PFSK-1 (cell line): Measurements from ENCODE around the gene PGAP3.

ENCODE experiments used
- FOXP2 ChIP-seq: optimal IDR thresholded peaks from 2 replicates; pipeline ENCODE3; 2011; ENCODE audit warnings: borderline replicate concordance, control low read depth, inconsistent platforms; ENCODE audit not compliant: insufficient read depth; ENCODE audit errors: extremely low read length, extremely low read depth
- TAF1 ChIP-seq: IDR thresholded peaks from 2 replicates; pipeline ENCODE4 v1.6.1; 2012; ENCODE audit warnings: low read length, control low read depth, borderline replicate concordance; ENCODE audit not compliant: insufficient read depth
- TF ChIP-seq, protein P1 (sequence below), 2 experiments: IDR thresholded peaks; 2 replicates each; pipeline versions ENCODE4 v1.6.1 to v1.8.0; 2011 to 2012; ENCODE audit warnings: low read depth in 2 of 2, low read length in 2 of 2, control low read depth in 1 of 2, inconsistent platforms in 1 of 2, mild to moderate bottlenecking in 1 of 2, moderate library complexity in 1 of 2; ENCODE audit not compliant: insufficient read depth in 1 of 2

DNA sequence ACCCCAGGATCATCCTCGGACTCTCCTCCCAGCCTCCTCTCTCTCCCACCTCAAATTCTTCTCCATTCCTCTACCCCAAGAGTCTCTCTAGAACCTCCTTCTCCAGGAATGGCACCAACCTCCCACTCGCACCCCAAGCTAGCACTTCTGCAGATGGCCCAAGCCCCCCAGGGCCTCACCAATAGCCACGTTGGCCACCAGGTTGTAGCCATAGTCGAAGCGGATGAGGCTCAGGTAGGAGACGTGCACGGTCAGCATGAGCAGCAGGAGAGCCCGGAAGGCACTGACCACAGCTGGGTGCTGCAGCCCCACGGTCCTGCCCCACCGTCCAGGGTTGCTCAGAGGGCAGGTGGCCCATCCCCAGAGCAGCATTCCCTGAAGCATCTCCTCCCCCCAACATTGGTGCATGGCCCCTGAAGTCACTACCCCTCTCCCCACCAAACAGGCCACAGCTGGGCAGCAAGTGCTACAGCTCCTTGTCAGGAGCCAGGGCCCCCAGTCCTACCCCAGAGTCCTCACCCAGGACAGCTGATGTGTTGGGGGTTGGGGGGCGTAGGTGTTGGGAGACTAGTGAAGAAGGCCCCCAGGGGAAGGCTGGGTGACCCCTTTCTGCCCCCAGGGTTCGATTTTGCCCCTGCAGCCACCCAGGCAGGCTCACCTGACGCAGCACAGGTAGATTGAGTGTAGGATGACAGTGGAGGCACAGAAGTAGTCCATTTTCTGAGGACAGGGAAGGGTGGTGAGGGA is 14.3 kb downstream of the PGAP3 start:
- TF ChIP-seq FOXP2: no peak
- no peak for TF ChIP-seq TAF1
- TF ChIP-seq, protein P1, sequence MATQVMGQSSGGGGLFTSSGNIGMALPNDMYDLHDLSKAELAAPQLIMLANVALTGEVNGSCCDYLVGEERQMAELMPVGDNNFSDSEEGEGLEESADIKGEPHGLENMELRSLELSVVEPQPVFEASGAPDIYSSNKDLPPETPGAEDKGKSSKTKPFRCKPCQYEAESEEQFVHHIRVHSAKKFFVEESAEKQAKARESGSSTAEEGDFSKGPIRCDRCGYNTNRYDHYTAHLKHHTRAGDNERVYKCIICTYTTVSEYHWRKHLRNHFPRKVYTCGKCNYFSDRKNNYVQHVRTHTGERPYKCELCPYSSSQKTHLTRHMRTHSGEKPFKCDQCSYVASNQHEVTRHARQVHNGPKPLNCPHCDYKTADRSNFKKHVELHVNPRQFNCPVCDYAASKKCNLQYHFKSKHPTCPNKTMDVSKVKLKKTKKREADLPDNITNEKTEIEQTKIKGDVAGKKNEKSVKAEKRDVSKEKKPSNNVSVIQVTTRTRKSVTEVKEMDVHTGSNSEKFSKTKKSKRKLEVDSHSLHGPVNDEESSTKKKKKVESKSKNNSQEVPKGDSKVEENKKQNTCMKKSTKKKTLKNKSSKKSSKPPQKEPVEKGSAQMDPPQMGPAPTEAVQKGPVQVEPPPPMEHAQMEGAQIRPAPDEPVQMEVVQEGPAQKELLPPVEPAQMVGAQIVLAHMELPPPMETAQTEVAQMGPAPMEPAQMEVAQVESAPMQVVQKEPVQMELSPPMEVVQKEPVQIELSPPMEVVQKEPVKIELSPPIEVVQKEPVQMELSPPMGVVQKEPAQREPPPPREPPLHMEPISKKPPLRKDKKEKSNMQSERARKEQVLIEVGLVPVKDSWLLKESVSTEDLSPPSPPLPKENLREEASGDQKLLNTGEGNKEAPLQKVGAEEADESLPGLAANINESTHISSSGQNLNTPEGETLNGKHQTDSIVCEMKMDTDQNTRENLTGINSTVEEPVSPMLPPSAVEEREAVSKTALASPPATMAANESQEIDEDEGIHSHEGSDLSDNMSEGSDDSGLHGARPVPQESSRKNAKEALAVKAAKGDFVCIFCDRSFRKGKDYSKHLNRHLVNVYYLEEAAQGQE (IDR thresholded peaks at IDR 0.05; ENCODE audit: insufficient read depth in 1 of 2, low read depth in 2 of 2, low read length in 2 of 2): no peak
